Left lung (tissue), 10 donors: Measurements from ENCODE around the gene HNMT. TPM values are rescaled to one million over a fixed set of nuclear protein-coding genes. Genes with fewer than 3 reads are reported as not detected.
A peak's percentile ranks its signal among the peaks of the same experiment; 100 is the strongest.

Experiments
- ATAC-seq: fragments of 200-7000 bp; cut with Tn5 transposase; one replicate; pipeline ENCODE4 v1.9.1; 2020; ENCODE audit warnings: moderate library complexity
- DNase-seq, 4 donors: peaks; one replicate each; pipeline ENCODE4 v3.0.0-alpha.2; 2013 to 2020
- H3K27ac ChIP-seq, 2 donors: fragments of 200-600 bp; sonication (generic) in 1 of 2; one replicate each; pipeline versions ENCODE4 v1.5.0 to v1.8.0; 2020 to 2021
- H3K27me3 ChIP-seq, 2 donors: fragments of 200-600 bp; sonication (generic) in 1 of 2; one replicate each; pipeline versions ENCODE4 v1.5.0 to v1.8.0; 2020 to 2021
- H3K36me3 ChIP-seq, 2 donors: fragments of 200-600 bp; sonication (generic) in 1 of 2; one replicate each; pipeline versions ENCODE4 v1.5.0 to v1.8.0; 2020 to 2021
- H3K4me1 ChIP-seq, 2 donors: fragments of 200-600 bp; one replicate each; pipeline ENCODE4 v1.8.0; 2021
- H3K4me3 ChIP-seq, 2 donors: fragments of 200-600 bp; sonication (generic) in 1 of 2; one replicate each; pipeline versions ENCODE4 v1.5.0 to v1.8.0; 2020 to 2021; ENCODE audit warnings: mild to moderate bottlenecking in 1 of 2
- H3K9me3 ChIP-seq, 2 donors: fragments of 200-600 bp; sonication (generic) in 1 of 2; one replicate each; pipeline versions ENCODE4 v1.5.0 to v1.8.0; 2020 to 2021
- intact Hi-C, 2 donors: fragments of 100-400 bp; cut with DNase I; formaldehyde crosslinking; loops; one replicate each; pipeline versions ENCODE4 v1.11.2 to v1.14.2; 2022
- polyA plus RNA-seq, 6 donors: library from polyadenylated mRNA; unstranded; fragments of 120-200 nt; gene quantifications; one replicate each; pipeline ENCODE4 v1.2.1, GENCODE V29; 2013; ENCODE audit not compliant: insufficient read length in 6 of 6
- total RNA-seq, 2 donors: library from RNA; stranded (reverse); fragmentation: NEBNext Ultra II Directional; extraction: Animal tissue kit (Norgen Biotek cat#: 25700); gene quantifications; one replicate each; pipeline ENCODE4 v1.2.1, GENCODE V29; 2021
- TF ChIP-seq, protein P1 (sequence below), 2 donors: fragments of 200-600 bp; sonication (generic) in 1 of 2; IDR thresholded peaks; one replicate each; pipeline versions ENCODE4 v1.5.0 to v1.8.0; 2021; ENCODE audit warnings: antibody characterized with exemption in 2 of 2
- donor health status: DM: no; HTN: yes; CAD: no.
- donor health status: DM: no; HTN: no; CAD: no.

Gene HNMT
- total and polyA plus RNA-seq, 8 donors: 53.0 to 98.9 (median 82.8) TPM

DNA sequence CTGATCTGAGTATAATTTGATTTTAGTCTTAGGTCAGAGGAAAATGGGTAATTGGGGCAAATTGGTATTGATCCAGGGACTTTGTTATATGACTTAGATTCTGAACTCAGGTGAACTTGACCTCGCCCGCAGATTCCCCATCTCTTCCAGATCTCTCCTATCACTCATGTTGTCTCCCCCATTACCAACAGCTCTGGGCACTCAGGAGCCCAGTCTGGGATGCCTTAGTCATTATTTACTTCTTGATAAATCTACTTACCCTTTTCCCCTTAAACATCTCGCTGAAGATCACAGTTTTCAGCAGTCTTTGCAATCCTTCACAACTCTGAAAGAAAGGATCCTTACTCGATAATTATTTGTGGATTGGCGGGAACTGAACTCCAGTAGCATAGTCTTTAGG is 19.6 kb upstream of the HNMT start:
- intact Hi-C loops: loop anchor here in 1 of 2 donors (10.0 kb wide), 1 partner anchor 150 kb away; no protein-coding TSS in a partner anchor
- H3K27me3 ChIP-seq: no peaks in the 10 kb centered on the region
- DNase-seq (no peak), ATAC-seq (no peak)
- no peaks in the 10 kb centered on the region for H3K9me3 ChIP-seq
- no peaks in the 10 kb centered on the region for H3K36me3 ChIP-seq
- TF ChIP-seq, protein P1, sequence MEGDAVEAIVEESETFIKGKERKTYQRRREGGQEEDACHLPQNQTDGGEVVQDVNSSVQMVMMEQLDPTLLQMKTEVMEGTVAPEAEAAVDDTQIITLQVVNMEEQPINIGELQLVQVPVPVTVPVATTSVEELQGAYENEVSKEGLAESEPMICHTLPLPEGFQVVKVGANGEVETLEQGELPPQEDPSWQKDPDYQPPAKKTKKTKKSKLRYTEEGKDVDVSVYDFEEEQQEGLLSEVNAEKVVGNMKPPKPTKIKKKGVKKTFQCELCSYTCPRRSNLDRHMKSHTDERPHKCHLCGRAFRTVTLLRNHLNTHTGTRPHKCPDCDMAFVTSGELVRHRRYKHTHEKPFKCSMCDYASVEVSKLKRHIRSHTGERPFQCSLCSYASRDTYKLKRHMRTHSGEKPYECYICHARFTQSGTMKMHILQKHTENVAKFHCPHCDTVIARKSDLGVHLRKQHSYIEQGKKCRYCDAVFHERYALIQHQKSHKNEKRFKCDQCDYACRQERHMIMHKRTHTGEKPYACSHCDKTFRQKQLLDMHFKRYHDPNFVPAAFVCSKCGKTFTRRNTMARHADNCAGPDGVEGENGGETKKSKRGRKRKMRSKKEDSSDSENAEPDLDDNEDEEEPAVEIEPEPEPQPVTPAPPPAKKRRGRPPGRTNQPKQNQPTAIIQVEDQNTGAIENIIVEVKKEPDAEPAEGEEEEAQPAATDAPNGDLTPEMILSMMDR (IDR thresholded peaks at IDR 0.05): no peak
- no peak overlapping the region for H3K4me3 ChIP-seq
- no peaks in the 10 kb centered on the region for H3K4me1 ChIP-seq
- H3K27ac ChIP-seq: no peak overlapping the region

DNA sequence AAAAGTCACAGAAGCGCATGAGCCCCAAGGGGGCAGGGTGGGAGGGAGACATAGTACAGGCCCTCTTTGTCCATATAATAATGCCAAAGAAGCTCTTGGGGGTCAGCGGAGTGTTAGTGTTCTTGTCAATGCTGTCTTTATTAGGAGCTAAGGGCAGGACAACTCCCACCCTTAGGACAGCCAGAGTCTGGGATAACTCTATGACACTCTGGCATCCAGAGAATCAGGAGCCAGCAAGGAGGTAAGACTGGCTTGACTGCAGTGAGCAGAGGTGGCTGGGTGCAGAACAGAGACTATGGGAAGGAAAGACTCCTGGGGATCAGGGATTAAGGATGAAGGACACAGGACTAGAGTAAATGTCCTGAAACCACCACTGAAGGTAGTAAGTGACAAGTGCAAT is 19.0 kb upstream of the HNMT start:
- TF ChIP-seq, protein P1 (IDR thresholded peaks at IDR 0.05): no peak
- H3K4me3 ChIP-seq: no peak overlapping the region
- H3K27me3 ChIP-seq: no peaks in the 10 kb centered on the region
- ATAC-seq (no peak), DNase-seq (no peak)
- no peak overlapping the region for H3K27ac ChIP-seq
- intact Hi-C loops: loop anchor here in 1 of 2 donors (10.0 kb wide), 1 partner anchor 150 kb away; no protein-coding TSS in a partner anchor
- no peaks in the 10 kb centered on the region for H3K9me3 ChIP-seq
- no peaks in the 10 kb centered on the region for H3K4me1 ChIP-seq
- H3K36me3 ChIP-seq: no peaks in the 10 kb centered on the region

DNA sequence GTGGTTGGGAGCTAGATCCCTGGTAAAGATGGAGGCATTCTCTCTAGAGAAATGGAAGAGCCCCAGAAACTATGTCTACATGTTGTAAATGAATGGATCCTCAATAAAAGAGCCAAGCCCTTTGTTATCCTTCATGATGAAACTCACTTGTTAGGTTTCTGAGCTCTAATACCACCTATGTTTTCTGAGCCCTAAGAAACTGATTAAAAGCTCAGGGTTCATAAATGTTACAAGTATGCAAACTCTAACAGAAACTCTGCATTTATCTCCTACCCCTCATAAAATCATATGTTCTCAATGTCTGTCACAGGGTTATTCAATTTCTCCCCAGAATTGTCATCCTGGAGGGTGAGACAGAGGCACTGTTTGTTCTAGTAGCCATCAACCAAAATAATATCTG is 18.0 kb upstream of the HNMT start:
- no peak overlapping the region for H3K27ac ChIP-seq
- no peaks in the 10 kb centered on the region for H3K27me3 ChIP-seq
- H3K36me3 ChIP-seq: no peaks in the 10 kb centered on the region
- no peak overlapping the region for H3K4me3 ChIP-seq
- H3K9me3 ChIP-seq: no peaks in the 10 kb centered on the region
- ATAC-seq (no peak), DNase-seq (no peak)
- TF ChIP-seq, protein P1 (IDR thresholded peaks at IDR 0.05): no peak
- intact Hi-C loops: loop anchor here in 1 of 2 donors (10.0 kb wide), 1 partner anchor 149 kb away; no protein-coding TSS in a partner anchor
- no peaks in the 10 kb centered on the region for H3K4me1 ChIP-seq

DNA sequence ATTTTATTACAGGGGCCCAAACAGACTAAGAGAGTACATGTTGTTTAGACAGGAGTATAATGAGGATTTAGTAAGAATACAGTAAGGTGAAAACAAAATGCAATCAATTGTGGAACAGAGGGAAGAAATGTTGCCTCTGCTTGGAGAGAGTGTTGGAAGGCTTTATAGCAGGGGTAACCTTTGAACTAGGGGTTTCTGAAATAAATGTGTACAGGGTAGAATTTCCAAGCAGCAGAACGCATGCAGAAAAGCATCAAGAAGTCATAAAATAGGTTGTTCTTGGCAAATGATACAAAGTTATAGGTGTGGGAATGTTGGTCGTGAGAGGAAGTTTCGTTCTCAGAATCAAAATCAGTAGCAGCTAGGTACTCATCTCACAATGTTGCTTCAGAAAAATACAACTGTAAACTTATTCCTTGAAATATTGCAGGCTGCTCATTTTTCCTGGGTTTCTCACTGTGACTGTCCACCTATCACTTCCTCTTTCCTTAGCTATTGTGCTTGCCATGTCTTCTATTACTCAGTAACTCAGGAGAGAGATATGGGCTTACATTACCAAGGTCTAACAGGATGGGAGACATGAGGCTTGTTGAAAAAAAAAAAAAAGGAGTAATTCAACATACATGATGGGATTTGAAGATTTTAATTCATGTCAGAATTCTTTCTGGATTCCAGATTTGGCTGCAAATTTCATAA is 17.1 kb upstream of the HNMT start:
- no peak for DNase-seq
- intact Hi-C loops: loop anchor here in 1 of 2 donors (10.0 kb wide), 1 partner anchor 148 kb away; no protein-coding TSS in a partner anchor
- no peak for ATAC-seq
- no peaks in the 10 kb centered on the region for H3K9me3 ChIP-seq
- no peaks in the 10 kb centered on the region for H3K36me3 ChIP-seq
- no peaks in the 10 kb centered on the region for H3K4me1 ChIP-seq
- H3K4me3 ChIP-seq: no peak overlapping the region
- TF ChIP-seq, protein P1 (IDR thresholded peaks at IDR 0.05): no peak
- no peaks in the 10 kb centered on the region for H3K27me3 ChIP-seq
- H3K27ac ChIP-seq: no peak overlapping the region

DNA sequence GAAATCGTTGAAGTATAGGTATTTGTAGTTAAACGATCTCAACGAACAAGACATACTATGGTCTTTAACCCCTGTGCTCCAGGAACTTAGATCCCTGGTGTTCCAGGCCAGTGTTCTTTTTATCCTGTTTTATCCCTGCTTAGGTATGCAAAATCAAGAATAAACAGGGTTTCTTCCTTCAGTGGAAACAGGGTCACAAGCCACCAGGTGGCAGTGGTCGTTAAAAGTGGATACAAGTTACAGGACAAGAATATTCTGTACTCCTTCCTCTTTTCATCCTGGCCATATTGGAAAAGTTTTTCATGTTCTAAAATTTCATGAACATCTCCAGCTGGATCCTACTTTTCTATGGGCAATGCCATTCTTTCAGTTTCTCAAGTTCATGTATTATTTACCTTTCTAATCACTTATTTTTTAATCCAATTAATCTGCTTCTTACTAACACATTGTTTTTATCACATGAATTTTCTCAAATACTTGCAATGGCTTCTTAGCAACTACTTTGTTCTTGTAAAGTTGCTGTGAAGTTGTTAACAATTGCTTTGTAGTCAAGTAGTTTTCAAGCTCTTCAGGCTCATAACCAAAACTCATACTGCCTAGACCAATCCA is 16.4 kb upstream of the HNMT start:
- no peak overlapping the region for H3K27ac ChIP-seq
- TF ChIP-seq, protein P1 (IDR thresholded peaks at IDR 0.05): peak; percentile 31 to 60
- no peaks in the 10 kb centered on the region for H3K27me3 ChIP-seq
- H3K4me3 ChIP-seq: no peak overlapping the region
- no peaks in the 10 kb centered on the region for H3K9me3 ChIP-seq
- intact Hi-C loops: loop anchor here in 1 of 2 donors (10.0 kb wide), 1 partner anchor 147 kb away; no protein-coding TSS in a partner anchor
- no peaks in the 10 kb centered on the region for H3K4me1 ChIP-seq
- peak in 2 of 4 donors; percentile 71 for DNase-seq
- peak; percentile 93 for ATAC-seq
- H3K36me3 ChIP-seq: no peaks in the 10 kb centered on the region
